Smooth muscle cell (in vitro differentiated cells): Measurements from ENCODE around the gene NOP9. TPM values are rescaled to one million over a fixed set of nuclear protein-coding genes. Genes with fewer than 3 reads are reported as not detected.
"Not testable (repeated sequence)": the region's sequence is repeated elsewhere in the genome, so short reads cannot be mapped to it uniquely, and the experiment has no call there.

Experiments used
- DNase-seq: peaks from one replicate; lab custom pipeline; 2025; ENCODE audit not compliant: unreplicated experiment; lab: John Stamatoyannopoulos, UW
- H2AFZ ChIP-seq: fragments of 200-600 bp; sonication (generic); 2 replicates; pipeline ENCODE4 v1.6.0; 2016; ENCODE audit warnings: antibody characterized with exemption, low read depth, mild to moderate bottlenecking
- H3F3A ChIP-seq: fragments of 200-600 bp; sonication (generic); 2 replicates; pipeline ENCODE4 v1.6.0; 2017; ENCODE audit warnings: antibody characterized with exemption, low read depth
- H3K27ac ChIP-seq: fragments of 200-600 bp; sonication (generic); 2 replicates; pipeline ENCODE4 v1.5.1; 2016; ENCODE audit warnings: low read depth, mild to moderate bottlenecking
- H3K27me3 ChIP-seq: fragments of 200-600 bp; sonication (generic); 2 replicates; pipeline ENCODE4 v1.6.1; 2016; ENCODE audit warnings: low read depth, mild to moderate bottlenecking
- H3K36me3 ChIP-seq: fragments of 200-600 bp; sonication (generic); 2 replicates; pipeline ENCODE4 v1.5.1; 2016; ENCODE audit warnings: low read depth
- H3K4me1 ChIP-seq: fragments of 200-600 bp; sonication (generic); 2 replicates; pipeline ENCODE4 v1.5.1; 2016; ENCODE audit warnings: low read depth
- H3K4me2 ChIP-seq: fragments of 200-600 bp; sonication (generic); 2 replicates; pipeline ENCODE4 v1.6.0; 2016; ENCODE audit warnings: mild to moderate bottlenecking
- H3K4me3 ChIP-seq: fragments of 200-600 bp; sonication (generic); 2 replicates; pipeline ENCODE4 v1.5.1; 2016; ENCODE audit warnings: mild to moderate bottlenecking
- H3K79me2 ChIP-seq: fragments of 200-600 bp; sonication (generic); 2 replicates; pipeline ENCODE4 v1.6.0; 2016; ENCODE audit warnings: low read depth, mild to moderate bottlenecking
- H3K9ac ChIP-seq: fragments of 200-600 bp; sonication (generic); 2 replicates; pipeline ENCODE4 v1.6.0; 2016; ENCODE audit warnings: low read depth
- H3K9me3 ChIP-seq: fragments of 200-600 bp; sonication (generic); replicated peaks from 2 replicates; pipeline ENCODE4 v1.5.1; 2016; ENCODE audit warnings: low read depth
- H4K20me1 ChIP-seq: fragments of 200-600 bp; sonication (generic); 2 replicates; pipeline ENCODE4 v1.6.0; 2016; ENCODE audit warnings: low read depth
- CTCF ChIP-seq: fragments of 200-600 bp; sonication (generic); IDR thresholded peaks from 2 replicates; pipeline ENCODE4 v1.5.1; 2017; ENCODE audit warnings: borderline replicate concordance, mild to moderate bottlenecking, antibody characterized with exemption; ENCODE audit not compliant: insufficient read depth, poor library complexity, severe bottlenecking
- WGBS: methylation state at CpG from one replicate; pipeline ENCODE4 v1.1.7; 2016; ENCODE audit warnings: low lambda C conversion rate; 5-methylcytosine and 5-hydroxymethylcytosine counted together
- polyA plus RNA-seq: library from polyadenylated mRNA; unstranded; fragments of >200 nt; fragmentation: Nextera tagmentation; extraction: Ambion mirVana; gene quantifications from 2 replicates; pipeline ENCODE4 v1.2.1, GENCODE V29; 2016
- total RNA-seq: library from RNA; depleted of rRNA; stranded (reverse); fragments of >200 nt; gene quantifications from 2 replicates; pipeline ENCODE4 v1.2.3, GENCODE V29; 2014

NOP9 gene
- total and polyA plus RNA-seq, 2 experiments from 2014 or later: 3.3 to 9.3 TPM

- Histone ChIP-seq H4K20me1 (no peaks in the 10 kb centered on the region), H3K79me2 (no peaks in the 10 kb centered on the region), H3K4me2 (no peak overlapping the region), H2AFZ (no peak overlapping the region), H3K36me3 (no peaks in the 10 kb centered on the region), H3K4me1 (no peaks in the 10 kb centered on the region), H3K9me3 (no peaks in the 10 kb centered on the region), H3F3A (no peaks in the 10 kb centered on the region), H3K9ac (no peak overlapping the region), H3K4me3 (no peak overlapping the region), H3K27ac (no peak overlapping the region), H3K27me3 (peaks cover 79% of the 10 kb centered on the region)
- TF ChIP-seq CTCF: no peak
- no peak for DNase-seq
- WGBS: 72% methylated on average over 5 of the region's 5 CpGs
Observed at GRCh38 chr14:24349742-24350141, 50.1 kb downstream of the NOP9 start.

- Histone ChIP-seq H3K9ac (no peak overlapping the region), H3K27me3 (peaks cover 67% of the 10 kb centered on the region), H3F3A (no peaks in the 10 kb centered on the region), H3K4me2 (no peak overlapping the region), H2AFZ (no peak overlapping the region), H3K9me3 (no peaks in the 10 kb centered on the region), H3K4me3 (no peak overlapping the region), H3K27ac (no peak overlapping the region), H3K79me2 (no peaks in the 10 kb centered on the region), H3K4me1 (no peaks in the 10 kb centered on the region), H4K20me1 (no peaks in the 10 kb centered on the region), H3K36me3 (no peaks in the 10 kb centered on the region)
- 37% methylated on average over 4 of the region's 4 CpGs for WGBS
- no peak for DNase-seq
- TF ChIP-seq CTCF: no peak
Observed at GRCh38 chr14:24351517-24351916, 51.9 kb downstream of the NOP9 start.

GRCh38 chr14:24353559-24354481 is 54.2 kb downstream of the NOP9 start:
- no peak overlapping the region for H3K9ac ChIP-seq
- peak overlapping the region; percentile 33 for H3K27ac ChIP-seq
- no peaks in the 10 kb centered on the region for H3K79me2 ChIP-seq
- no peak overlapping the region for H2AFZ ChIP-seq
- WGBS: 52% methylated on average over 5 of the region's 5 CpGs
- H3K4me2 ChIP-seq: no peak overlapping the region
- H3K9me3 ChIP-seq: no peaks in the 10 kb centered on the region
- TF ChIP-seq CTCF: no peak
- no peaks in the 10 kb centered on the region for H3K36me3 ChIP-seq
- H3K27me3 ChIP-seq: peaks cover 46% of the 10 kb centered on the region
- H3K4me1 ChIP-seq: no peaks in the 10 kb centered on the region
- H3F3A ChIP-seq: no peaks in the 10 kb centered on the region
- no peak overlapping the region for H3K4me3 ChIP-seq
- DNase-seq: no peak
- no peaks in the 10 kb centered on the region for H4K20me1 ChIP-seq

GRCh38 chr14:24354482-24354825 is 54.8 kb downstream of the NOP9 start:
- H3K9me3 ChIP-seq, H3K4me2 ChIP-seq, H3K79me2 ChIP-seq, H3K4me3 ChIP-seq, H3K9ac ChIP-seq, H3K4me1 ChIP-seq, DNase-seq, H4K20me1 ChIP-seq, H2AFZ ChIP-seq, H3K36me3 ChIP-seq, H3F3A ChIP-seq: not testable (repeated sequence)
- 72% methylated on average over 3 of the region's 3 CpGs for WGBS
- H3K27ac ChIP-seq: peak overlapping the region; percentile 33
- H3K27me3 ChIP-seq: peaks cover 39% of the 10 kb centered on the region
